Peyer's patch (tissue), 4 donors: ENCODE measurements around the gene GLA. TPM values are rescaled to one million over a fixed set of nuclear protein-coding genes. Genes with fewer than 3 reads are reported as not detected.

Source experiments
- DNase-seq, 3 donors: peaks; one replicate each; pipeline ENCODE4 v3.0.0-alpha.2; 2017 to 2019
- H3K27ac ChIP-seq, 4 donors: fragments of 200-600 bp; sonication (generic); one replicate each; pipeline ENCODE4 v1.5.1; 2016 to 2019
- H3K27me3 ChIP-seq, 2 donors: fragments of 200-600 bp; sonication (generic); one replicate each; pipeline ENCODE4 v1.5.1; 2019
- H3K36me3 ChIP-seq, 3 donors: fragments of 200-600 bp; sonication (generic); one replicate each; pipeline ENCODE4 v1.5.1; 2016 to 2019
- H3K4me1 ChIP-seq, 4 donors: fragments of 200-600 bp; sonication (generic); one replicate each; pipeline ENCODE4 v1.5.1; 2016 to 2019
- H3K4me3 ChIP-seq, 4 donors: fragments of 200-600 bp; sonication (generic); 1 replicate in 3 of 4; 2 replicates in 1 of 4; pipeline ENCODE4 v1.5.1; 2016 to 2019; ENCODE audit warnings: mild to moderate bottlenecking in 1 of 4
- H3K9me3 ChIP-seq, 4 donors: fragments of 200-600 bp; sonication (generic); one replicate each; pipeline ENCODE4 v1.5.1; 2016 to 2019; ENCODE audit warnings: mild to moderate bottlenecking in 1 of 4
- CTCF ChIP-seq, 6 experiments: fragments of 450-650 bp in 4 of 6; fragments of 200-600 bp in 2 of 6; sonication (generic) in 1 of 6; IDR thresholded peaks; one replicate each; pipeline ENCODE4 v1.5.1; 2017 to 2019; ENCODE audit warnings: antibody characterized with exemption in 6 of 6, mild to moderate bottlenecking in 3 of 6, moderate library complexity in 1 of 6
- POLR2A ChIP-seq, 2 donors: fragments of 450-650 bp; IDR thresholded peaks; one replicate each; pipeline ENCODE4 v1.5.1; 2017; ENCODE audit warnings: antibody characterized with exemption in 2 of 2, mild to moderate bottlenecking in 2 of 2, moderate library complexity in 2 of 2
- total RNA-seq, 4 donors: library from RNA; depleted of rRNA; stranded (reverse); fragments of >200 nt; gene quantifications; one replicate each; pipeline ENCODE4 v1.1.0, GENCODE V29; 2016

The GLA gene
- total RNA-seq, 4 donors from 2014 or later: 25.6 to 53.8 (median 36.0) TPM

- peak within 1 kb of the TSS; percentile 71 to 86 (median 84) for H3K27ac ChIP-seq
- H3K4me1 ChIP-seq: no peaks in the 10 kb centered on the region
- no peaks in the 10 kb centered on the region for H3K36me3 ChIP-seq
- H3K4me3 ChIP-seq: peak within 1 kb of the TSS; percentile 52 to 78 (median 62)
- no peaks in the 10 kb centered on the region for H3K9me3 ChIP-seq
- no peaks in the 10 kb centered on the region for H3K27me3 ChIP-seq
- DNase-seq: peak; percentile 78 to 90 (median 86)
- TF ChIP-seq POLR2A (IDR thresholded peaks at IDR 0.05) (peak; percentile 38 to 60), CTCF (IDR thresholded peaks at IDR 0.05) (no peak)
Measured at GRCh38 chrX:101348452-101349192, 59.1 kb downstream of the GLA start, which contains the start of gene TIMM8A. TSS of gene TIMM8A (minus strand) at chrX:101348742. CDS start at chrX:101348664, 78 bp downstream.

GRCh38 chrX:101347859-101348451, 59.8 kb downstream of the GLA start:
- no peaks in the 10 kb centered on the region for H3K4me1 ChIP-seq
- H3K27ac ChIP-seq: peak overlapping the region; percentile 71 to 86 (median 84)
- DNase-seq: no peak
- H3K27me3 ChIP-seq: no peaks in the 10 kb centered on the region
- no peak for TF ChIP-seq POLR2A (IDR thresholded peaks at IDR 0.05)
- no peak for TF ChIP-seq CTCF (IDR thresholded peaks at IDR 0.05)
- no peaks in the 10 kb centered on the region for H3K36me3 ChIP-seq
- no peaks in the 10 kb centered on the region for H3K9me3 ChIP-seq
- H3K4me3 ChIP-seq: peak overlapping the region; percentile 52 to 78 (median 62)

Other genes starting within 250 kb of the GLA start
- gene DRP2, start 188.1 kb downstream of the GLA start, total RNA-seq: 1 to 10 TPM in 1 of 4 donors, under 1 TPM in 1, not detected in 2; 0.19 to 2.5 TPM
- not detected for gene TAF7L, start 116.6 kb downstream of the GLA start, total RNA-seq
- gene TIMM8A, start 59.2 kb downstream of the GLA start, total RNA-seq: 10 to 100 TPM in 2 of 4 donors, 1 to 10 TPM in 2; 5.2 to 11.6 (median 10.1) TPM
- 10 to 100 TPM in 1 of 4 donors, 1 to 10 TPM in 2, not detected in 1; 1.4 to 66.8 (median 6.0) TPM for gene BTK, start 21.7 kb downstream of the GLA start, total RNA-seq
- gene RPL36A, start 16.9 kb downstream of the GLA start, total RNA-seq: 100 to 1,000 TPM; 236 to 729 (median 490) TPM
- gene HNRNPH2, start 297 bp upstream of the GLA start, total RNA-seq: 10 to 100 TPM; 29.4 to 64.5 (median 43.1) TPM
- 10 to 100 TPM; 11.8 to 20.0 (median 16.3) TPM for gene ARMCX4, start 77.5 kb upstream of the GLA start, total RNA-seq
- 10 to 100 TPM in 1 of 4 donors, 1 to 10 TPM in 3; 1.8 to 25.6 (median 4.5) TPM for gene ARMCX1, start 142.6 kb upstream of the GLA start, total RNA-seq
- gene ARMCX6, start 210.1 kb upstream of the GLA start, total RNA-seq: 10 to 100 TPM in 2 of 4 donors, 1 to 10 TPM in 2; 4.4 to 15.4 (median 9.6) TPM
- gene ARMCX3, start 215.2 kb upstream of the GLA start, total RNA-seq: 10 to 100 TPM; 15.8 to 25.6 (median 17.2) TPM